Caki2 (cell line): ENCODE results near the gene P2RX2. TPM values are rescaled to one million over a fixed set of nuclear protein-coding genes. Genes with fewer than 3 reads are reported as not detected.
"Not testable (repeated sequence)": the region's sequence is repeated elsewhere in the genome, so short reads cannot be mapped to it uniquely, and the experiment has no call there.

Experiments used
- DNase-seq: peaks from one replicate; pipeline ENCODE4 v3.0.0-alpha.2; 2015; ENCODE audit warnings: low read depth
- in situ Hi-C: cut with HindIII; loops from 2 replicates; pipeline ENCODE4 v1.10.0; 2016; ENCODE audit warnings: low sequenced_read_pairs, low pct_unique_long_range_greater_than_20kb, mixed read lengths
- total RNA-seq: library from RNA; depleted of rRNA; stranded (reverse); fragments of >200 nt; shearing (Covaris generic); gene quantifications from 2 replicates; pipeline ENCODE4 v1.2.3, GENCODE V29; 2014; ENCODE audit warnings: low replicate concordance

Gene P2RX2
- total RNA-seq, 1 experiment from 2014 or later, result not detected

DNA sequence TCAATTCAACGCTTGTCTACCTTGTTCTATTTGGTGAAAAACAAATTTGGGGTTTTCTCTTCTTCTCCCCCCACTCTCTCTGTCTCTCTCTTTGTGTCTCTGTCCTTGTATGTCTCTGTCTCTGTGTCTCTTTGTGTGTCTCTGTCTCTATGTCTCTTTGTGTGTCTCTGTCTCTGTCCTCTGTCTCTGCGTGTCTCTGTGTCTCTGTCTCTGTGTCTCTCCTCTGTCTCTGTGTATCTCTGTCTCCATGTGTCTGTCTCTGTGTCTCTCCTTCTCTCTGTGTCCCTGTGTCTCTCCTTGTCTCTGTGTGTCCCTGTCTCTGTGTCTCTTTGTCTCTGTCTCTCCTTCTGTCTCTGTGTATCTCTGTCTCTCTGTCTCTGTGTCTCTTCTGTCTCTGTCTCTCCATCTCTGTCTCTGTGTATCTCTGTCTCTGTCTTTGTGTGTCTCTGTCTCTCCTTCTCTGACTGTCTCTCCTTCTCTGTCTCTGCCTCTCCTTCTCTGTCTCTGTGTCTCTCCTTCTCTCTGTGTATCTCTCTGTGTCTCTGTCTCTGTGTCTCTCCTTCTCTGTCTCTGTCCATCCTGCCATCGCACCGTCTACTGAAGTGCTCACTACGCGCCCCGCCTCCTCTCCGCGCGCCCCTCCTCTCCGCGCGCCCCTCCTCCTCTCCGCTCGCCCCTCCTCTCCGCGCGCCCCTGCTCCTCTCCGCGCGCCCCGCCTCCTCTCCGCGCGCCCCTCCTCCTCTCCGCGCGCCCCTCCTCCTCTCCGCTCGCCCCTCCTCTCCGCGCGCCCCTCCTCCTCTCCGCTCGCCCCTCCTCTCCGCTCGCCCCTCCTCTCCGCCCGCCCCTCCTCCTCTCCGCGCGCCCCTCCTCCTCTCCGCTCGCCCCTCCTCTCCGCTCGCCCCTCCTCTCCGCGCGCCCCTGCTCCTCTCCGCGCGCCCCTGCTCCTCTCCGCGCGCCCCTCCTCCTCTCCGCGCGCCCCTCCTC lies 21.0 kb upstream of the P2RX2 start:
- in situ Hi-C loops, result no loop called here
- peak; percentile 61 for DNase-seq

DNA sequence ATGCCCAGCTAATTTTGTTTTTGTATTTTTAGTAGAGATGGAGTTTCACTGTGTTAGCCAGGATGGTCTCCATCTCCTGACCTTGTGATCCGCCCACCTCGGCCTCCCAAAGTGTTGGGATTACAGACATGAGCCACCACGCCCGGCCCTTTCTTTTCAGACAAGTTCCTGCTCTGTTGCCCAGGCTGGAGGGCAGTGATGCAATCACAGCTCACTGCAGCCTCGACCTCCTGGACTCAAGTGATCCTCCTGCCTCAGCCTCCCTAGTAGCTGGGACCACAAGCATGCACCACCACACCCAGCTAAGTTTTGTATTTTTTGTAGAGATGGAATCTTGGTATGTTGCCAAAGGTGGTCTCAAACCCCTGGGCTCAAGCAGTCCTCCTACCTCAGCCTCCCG lies 19.1 kb upstream of the P2RX2 start:
- DNase-seq, in situ Hi-C loops: not testable (repeated sequence)

DNA sequence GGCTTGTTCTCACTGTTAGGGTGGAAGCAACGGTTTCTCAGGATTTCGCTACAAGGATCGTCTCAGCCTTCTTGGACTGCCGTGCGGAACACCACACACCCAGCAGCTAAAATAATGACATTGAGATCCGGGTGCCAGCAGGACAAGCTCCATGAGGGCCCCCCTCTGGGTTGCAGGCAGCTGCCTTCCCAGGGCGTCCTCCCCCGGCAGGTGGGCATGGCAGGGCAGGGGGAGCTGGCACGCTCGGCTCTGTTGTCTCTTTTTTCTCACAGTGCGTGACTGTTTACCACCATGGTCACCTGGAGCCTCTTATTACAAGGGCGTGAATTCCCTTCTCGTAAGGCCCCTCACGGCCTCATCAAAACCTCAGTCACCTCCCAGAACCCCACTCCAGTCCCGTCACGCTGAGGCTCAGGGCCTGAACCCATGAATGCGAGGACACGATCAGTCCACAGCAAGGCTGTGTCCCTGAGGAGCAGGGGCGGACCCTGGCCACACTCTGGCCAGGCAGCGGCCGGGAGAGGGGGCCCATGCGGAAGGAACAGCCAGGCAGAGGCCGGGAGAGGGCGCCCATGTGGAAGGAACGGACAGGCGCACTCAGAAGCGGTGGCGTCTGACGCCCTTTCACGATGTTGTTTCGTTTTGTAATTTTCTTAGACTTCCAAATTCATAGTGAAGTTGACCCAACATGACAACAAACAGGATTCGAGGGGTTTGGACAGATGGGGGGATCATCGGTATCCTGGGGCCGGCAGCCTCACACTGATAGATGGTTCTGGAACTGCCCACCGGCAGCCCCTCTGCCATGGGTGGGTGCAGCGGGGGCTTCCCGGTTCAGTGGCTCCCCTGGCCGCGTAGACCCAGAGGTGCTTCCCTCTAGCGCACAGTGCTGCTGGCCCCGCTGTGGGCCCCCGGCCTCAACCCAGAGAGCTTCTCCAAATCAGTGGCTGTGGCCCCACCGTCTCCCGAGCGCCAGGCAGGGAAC lies 18.2 kb upstream of the P2RX2 start:
- peak; percentile 37 for DNase-seq
- in situ Hi-C loops, result no loop called here

DNA sequence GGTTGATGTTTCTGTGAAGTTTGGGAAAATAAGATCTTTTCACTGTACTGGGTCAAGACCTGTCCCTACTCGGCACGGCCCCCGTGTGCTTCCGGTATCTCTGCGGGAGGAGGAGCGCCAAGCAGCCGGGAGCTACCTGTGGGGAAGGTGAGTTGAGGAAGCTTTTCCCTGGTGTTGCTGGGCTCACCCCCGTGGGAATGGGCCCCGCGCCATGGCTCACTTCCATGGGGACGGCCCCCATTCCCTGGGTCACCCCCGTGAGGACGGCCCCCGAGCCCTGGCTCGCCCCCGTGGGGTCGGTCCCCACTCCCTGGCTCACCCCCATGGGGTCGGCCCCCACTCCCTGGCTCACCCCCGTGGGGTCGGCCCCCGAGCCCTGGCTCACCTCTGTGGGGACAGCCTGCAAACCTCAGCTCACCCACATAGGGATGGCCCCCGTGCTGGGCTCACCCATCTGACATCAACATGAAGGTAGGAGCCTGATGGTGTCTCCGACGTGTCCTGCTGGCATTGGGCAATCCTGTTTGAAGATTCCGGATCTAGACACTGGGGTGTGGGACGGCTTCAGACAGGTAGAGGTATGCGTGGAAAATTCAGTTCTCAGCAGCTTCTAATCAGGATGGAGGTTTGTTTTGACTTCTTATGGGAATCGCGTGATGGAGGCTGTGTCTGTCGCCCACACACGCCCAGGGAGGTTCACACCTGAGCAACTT lies 17.2 kb upstream of the P2RX2 start:
- DNase-seq, result no peak
- in situ Hi-C loops, result no loop called here

DNA sequence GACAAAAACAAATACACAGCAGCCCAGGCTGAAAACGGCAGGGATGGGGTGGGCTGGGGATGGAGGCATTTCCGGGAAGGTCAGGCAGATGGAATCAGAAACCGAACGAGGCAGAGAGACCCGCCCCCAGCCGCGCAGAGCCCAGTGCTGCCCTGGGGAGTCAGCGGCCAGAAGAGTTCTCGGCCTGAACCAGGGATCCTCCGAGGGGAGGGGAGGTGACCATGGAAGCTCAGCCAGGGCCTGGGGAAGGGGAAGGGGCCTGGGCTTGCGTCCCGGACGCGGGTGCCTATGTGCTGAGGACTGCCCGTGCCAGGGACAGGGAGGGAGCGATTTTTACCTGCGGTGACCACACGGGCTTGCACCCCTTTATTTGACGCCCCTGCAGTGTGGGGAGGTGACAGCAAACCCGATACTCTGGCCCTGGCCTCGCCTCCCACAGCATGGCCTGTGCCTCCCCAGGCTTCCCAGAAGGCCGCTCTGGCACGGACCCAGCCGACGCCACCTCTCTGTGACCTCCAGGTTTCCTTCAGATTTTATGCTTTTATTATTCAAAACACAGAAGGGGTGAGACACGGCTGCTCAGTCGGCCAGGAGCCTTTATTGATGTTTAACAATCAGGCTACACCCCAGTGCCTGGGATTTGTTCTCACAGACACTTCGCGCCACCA lies 15.9 kb upstream of the P2RX2 start:
- DNase-seq, result no peak
- in situ Hi-C loops, result no loop called here

DNA sequence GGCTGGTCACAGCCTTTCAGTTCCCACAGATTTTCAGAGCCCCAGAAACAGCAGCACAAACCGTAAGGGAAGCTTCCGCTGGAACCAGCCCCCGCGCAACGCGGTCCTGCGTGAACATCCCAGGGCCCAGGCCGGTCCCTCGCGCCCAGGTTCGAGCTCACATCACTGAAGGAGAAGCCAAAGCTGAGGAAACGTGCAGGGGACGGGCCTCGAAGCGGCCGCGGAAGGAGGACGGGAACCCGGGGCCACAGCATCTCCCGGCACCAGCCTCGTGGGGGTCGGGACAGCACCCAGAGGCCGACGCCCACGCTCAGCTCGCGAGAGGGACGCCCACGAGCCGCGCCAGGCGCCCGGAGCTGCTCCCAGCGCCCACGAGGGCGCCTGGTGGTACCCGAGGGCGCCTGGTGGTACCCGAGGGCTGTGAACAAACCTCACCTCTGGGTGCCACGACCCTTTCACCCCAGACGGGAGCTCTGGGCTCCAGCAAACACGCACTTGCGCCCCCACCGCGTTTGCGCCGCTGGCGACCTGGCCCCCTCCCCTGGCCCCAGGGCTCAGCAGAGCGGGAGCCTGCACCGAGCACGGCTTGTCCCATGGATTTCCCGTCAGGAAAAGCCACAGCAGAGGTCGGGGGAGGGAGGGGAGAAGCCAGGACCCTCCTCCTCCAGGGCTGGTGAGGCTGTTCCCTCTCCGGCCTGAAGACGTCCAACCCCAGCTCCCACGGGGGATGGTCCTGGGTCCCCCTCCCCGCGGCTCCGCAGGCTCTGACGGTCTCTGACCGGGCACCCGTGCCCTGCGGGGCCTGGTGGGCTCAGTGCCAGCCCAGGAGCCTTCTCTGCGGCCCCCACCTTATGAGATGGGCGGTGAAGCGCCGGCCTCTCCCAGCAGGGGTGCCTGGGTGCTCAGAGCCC lies 15.1 kb upstream of the P2RX2 start:
- no peak for DNase-seq

DNA sequence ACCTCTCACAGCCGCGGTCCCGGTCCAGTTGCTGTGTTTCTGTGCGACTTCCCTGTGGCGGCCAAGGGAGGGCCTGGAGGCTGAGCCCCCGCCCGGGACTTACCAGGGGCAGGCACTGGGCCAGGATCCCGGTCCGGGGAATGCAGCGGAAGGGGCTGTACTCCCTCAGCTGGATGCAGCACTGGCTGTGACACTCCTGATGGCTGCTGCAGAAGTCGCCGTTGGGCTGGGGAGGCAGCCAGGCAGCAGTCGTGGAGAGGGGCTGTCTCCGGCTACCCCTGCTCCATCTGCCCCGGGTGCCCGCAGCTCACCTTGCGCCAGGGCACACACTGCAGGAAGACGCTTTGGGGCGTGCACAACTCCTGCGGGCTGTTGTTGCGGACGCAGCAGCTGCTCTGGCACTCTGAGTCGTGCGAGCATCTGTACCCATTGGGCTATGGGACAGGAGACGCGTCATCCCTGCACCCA lies 14.4 kb upstream of the P2RX2 start:
- DNase-seq, result no peak
- in situ Hi-C loops, result no loop called here

More for the DNA sequence above, 15.1 kb upstream of the P2RX2 start:
- in situ Hi-C loops, result no loop called here

DNA sequence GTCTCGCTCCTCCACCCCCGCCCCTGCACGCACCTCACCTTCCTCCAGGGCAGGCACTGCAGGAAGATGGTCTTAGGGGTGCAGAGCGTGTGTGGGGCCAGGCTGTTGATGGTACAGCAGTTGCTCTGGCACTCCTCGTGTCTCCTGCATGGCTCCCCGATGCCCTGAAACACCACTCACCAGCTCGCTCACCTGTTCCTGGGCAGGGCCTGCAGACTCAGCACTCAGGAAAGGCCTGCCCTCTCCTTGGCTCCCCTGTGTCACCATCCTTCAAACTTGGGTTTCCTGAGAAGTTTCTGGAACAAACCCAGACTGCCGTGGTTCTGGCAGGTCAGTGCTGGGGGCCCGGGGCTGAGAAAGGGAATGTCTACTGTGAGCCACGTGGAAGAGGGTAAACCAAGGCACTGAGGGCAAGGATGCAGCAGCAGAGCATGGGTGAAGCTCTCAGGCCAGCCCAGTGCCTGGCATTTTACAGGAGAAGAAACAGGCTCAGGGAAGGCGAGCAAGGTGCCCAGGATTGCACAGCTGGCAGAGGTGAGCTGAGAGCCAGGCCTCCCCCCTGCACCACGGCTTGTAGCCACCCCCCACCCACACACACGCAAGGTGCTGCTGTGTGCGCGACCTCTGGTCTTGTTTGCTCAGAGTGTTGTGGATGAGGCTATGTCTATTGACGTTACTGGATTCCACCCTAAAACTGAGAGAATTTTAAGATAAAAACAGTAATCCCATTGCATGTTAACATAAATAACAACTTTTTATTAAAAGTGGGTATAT lies 13.7 kb upstream of the P2RX2 start:
- in situ Hi-C loops, result no loop called here
- DNase-seq, result no peak

DNA sequence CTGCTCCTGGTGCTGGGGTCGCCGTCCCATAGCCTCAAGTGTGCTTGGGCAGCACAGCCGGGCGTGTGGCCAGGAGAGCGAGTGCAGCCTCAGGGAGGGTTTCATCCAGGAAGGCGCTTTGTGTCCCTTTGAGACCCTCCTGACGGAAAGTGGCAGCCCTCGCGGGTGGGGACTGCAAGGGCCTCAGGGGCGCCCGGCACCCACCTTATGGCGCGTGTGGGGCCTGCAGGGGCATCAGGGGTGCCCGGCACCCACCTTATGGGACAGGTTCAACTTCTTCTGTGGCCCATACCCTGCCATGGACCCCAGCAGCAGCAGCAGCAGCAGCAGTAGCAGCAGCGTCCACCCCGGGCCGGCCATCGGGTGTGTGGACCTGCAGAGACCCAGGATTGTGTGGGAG lies 12.7 kb upstream of the P2RX2 start:
- in situ Hi-C loops, result no loop called here
- DNase-seq, result no peak

DNA sequence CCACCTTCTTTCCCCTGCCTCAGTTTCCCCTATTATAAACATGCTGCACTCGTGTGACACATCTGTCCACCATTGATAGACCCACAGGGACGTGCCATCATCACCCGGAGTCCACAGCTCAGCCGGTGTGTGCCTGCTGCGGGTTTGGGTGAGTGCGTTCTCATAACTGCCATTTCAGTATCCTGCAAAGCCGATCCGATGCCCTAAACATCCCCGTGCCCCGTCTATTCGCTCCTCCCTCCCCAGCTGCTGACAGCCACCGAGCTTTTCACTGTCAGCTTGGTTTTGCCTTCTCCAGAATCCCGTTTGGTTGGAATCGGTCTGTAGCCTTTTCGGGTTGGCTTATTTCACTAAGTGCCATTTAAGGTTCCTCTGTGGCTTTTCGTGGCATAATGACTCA lies 12.1 kb upstream of the P2RX2 start:
- in situ Hi-C loops, result no loop called here
- no peak for DNase-seq

DNA sequence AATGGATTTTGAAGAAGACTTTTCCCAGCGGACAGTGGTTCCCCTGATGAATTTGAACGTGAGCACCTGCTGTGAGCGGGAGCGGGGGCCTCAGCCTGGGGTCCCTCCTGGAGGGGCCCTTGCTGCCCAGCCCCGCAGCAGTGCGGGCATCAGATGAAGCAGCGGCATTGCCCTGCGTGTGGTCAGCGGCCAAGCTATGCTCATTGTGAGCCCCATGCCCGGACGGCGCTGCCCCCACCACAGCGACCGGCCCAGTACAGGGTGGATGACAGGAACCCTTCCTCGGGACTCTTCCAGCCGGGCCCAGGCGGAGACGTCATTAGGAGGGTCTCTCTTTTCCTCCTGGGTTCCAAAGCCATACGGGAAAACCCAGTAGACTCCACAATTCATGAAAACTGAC lies 11.6 kb upstream of the P2RX2 start:
- in situ Hi-C loops, result no loop called here
- DNase-seq, result no peak

DNA sequence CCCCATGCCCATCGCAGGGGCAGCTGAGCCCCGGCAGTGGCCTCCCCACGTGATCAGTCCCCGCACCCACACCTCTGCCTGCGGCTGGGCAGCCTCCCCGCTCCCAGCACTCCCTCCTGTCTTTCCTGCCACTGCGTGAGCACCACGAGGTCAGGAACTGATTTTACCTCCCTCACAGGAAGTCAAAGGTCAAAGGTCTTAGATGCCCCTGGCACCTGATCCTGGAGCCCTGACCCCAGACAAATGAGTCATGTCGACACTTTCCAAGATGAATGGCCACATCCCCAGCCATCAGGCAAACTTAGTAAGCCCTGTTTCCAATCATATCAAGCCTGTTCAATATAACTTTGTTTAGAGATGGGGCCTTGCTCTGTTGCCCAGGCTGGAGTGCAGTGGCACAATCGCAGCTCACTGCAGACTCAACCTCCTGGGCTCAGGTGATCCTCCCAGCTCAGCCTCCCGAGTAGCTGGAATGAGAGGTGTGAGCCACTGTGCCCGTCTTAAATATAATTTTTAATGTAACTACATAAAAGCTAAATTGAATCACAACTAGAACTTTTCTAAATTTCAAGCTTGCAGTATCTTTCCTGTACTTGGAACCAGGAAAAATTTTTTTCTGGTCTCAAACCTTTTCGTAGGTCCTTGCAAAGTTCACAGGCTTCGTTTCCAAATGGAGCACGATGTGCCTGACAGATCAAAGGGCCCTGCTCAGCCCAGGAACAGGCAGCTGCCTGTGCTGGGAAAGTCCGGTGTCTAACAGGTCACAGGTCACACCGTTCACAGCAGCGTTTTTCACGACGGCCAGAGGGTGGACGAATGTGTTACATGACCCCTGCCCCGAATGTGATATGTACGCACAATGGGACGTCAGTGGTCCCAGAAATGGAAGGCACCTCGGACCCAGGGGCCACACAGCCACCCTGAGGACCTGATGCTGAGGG lies 10.1 kb upstream of the P2RX2 start:
- peak; percentile 32 for DNase-seq
- in situ Hi-C loops, result no loop called here

DNA sequence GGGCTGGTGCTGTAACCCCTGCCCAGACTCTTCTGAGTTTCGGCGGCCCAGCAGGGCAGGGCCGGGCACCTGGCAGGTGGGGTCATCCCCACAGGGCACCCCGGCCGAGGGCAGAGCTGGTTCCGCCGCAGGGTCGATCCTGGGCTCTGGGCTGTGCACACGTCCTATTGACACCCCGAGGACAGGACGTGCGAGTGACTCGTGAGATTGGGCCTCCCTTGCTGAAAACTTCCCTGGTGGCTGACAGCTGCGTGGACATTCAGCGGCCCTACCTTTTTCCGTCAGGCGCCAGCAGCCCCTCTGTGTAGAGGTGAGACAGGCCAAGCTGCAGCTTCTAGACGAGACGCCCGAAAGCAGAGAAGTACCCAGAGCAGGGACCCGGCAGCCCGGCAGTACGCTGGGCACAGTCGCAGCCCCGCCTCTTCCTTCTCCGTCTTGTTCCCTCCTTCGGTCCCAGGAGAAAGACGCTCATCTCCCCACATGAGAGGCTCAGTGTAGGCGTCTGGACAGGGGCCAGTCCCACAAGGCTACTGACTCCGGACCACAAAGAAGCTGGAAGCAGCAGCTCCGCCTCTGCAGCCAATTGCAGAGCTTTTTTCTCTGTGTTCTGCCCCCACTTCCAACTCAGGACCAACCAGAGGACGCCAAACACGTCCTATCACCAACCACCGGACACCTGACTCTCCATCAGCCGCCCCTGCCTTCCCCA lies 8.4 kb upstream of the P2RX2 start, which contains the start of gene LRCOL1:
LRCOL1 (minus strand) TSS at position 532 of the 709 bp plus-strand sequence. CDS start 4,331 bp downstream, outside the sequence.
- in situ Hi-C loops, result no loop called here
- no peak for DNase-seq

DNA sequence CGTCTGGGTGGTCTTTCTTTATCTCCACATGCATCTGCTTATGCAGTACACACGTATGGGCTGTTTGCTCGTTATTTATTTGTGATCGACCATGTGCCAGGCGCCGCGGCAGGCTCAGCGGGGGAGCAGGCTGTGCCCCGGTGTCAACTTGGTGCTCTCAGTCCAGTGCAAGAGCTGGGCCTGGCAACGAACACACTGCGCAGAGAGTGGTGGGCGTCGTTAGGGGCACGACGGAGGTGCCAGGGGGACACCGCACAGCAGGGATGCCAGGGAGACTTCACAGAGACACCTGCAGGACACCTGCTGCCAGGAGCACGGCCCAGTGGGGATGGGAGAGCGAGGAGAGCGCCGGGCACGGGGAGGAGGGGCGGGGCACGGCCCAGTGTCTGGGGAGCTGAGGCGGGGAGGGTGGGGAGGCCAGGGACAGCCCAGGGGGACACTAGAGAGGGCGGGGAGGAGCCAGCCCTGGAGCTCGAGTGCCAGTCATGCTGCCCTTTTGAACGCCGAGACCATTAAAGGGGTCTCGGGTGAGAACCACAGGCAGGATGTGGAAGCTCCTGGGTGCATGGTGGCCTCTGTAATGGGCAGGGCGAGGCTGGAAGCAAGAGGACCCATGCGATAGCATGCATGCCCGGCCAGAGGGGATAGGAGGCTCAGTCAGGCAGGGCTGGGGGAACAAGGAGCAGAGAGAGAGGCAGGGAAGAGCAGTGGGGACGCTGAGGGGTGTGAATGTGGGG lies 7.5 kb upstream of the P2RX2 start:
- in situ Hi-C loops, result no loop called here
- no peak for DNase-seq
